GM21737 (cell line): ENCODE results near the gene MYBPC2.
"Not testable (repeated sequence)": the region's sequence is repeated elsewhere in the genome, so short reads cannot be mapped to it uniquely, and the experiment has no call there.

Source experiments
- ATAC-seq: cut with Tn5 transposase; IDR thresholded peaks from one replicate; pipeline ENCODE4 v1.9.1; 2021; ENCODE audit warnings: mild to moderate bottlenecking, moderate library complexity; ENCODE audit not compliant: unreplicated experiment

Gene MYBPC2

GRCh38 chr19:50432221-50433028 lies at the start of gene MYBPC2:
Gene MYBPC2, plus strand, starts transcription at chr19:50432892. Its CDS starts 62 bp downstream, at chr19:50432954.
- no peak for ATAC-seq

GRCh38 chr19:50383001-50383851 lies 49.5 kb upstream of the MYBPC2 start:
- ATAC-seq: no peak

GRCh38 chr19:50383852-50384684 lies 48.6 kb upstream of the MYBPC2 start, which contains the start of gene POLD1:
Gene POLD1, plus strand, starts transcription at chr19:50384347. Its CDS starts 14,505 bp downstream, at chr19:50398852.
- peak; percentile 77 for ATAC-seq

- ATAC-seq: no peak
Measured at GRCh38 chr19:50384685-50385535, 47.8 kb upstream of the MYBPC2 start.

GRCh38 chr19:50387176-50387867 lies 45.4 kb upstream of the MYBPC2 start:
- ATAC-seq: no peak

GRCh38 chr19:50387868-50388245 lies 44.8 kb upstream of the MYBPC2 start:
- no peak for ATAC-seq

- ATAC-seq: not testable (repeated sequence)
Measured at GRCh38 chr19:50390295-50390694, 42.4 kb upstream of the MYBPC2 start.

- not testable (repeated sequence) for ATAC-seq
Measured at GRCh38 chr19:50390952-50391351, 41.7 kb upstream of the MYBPC2 start.

GRCh38 chr19:50392759-50393158 lies 39.9 kb upstream of the MYBPC2 start:
- no peak for ATAC-seq

GRCh38 chr19:50393589-50393988 lies 39.1 kb upstream of the MYBPC2 start:
- ATAC-seq: no peak

- no peak for ATAC-seq
Measured at GRCh38 chr19:50394017-50394416, 38.7 kb upstream of the MYBPC2 start.

GRCh38 chr19:50398675-50399367 lies 33.9 kb upstream of the MYBPC2 start:
- no peak for ATAC-seq

- no peak for ATAC-seq
Measured at GRCh38 chr19:50399368-50399745, 33.3 kb upstream of the MYBPC2 start.

- no peak for ATAC-seq
Measured at GRCh38 chr19:50401605-50402450, 30.9 kb upstream of the MYBPC2 start.

GRCh38 chr19:50402544-50403301 lies 30.0 kb upstream of the MYBPC2 start:
- ATAC-seq: no peak

GRCh38 chr19:50406156-50406820 lies 26.4 kb upstream of the MYBPC2 start:
- ATAC-seq: no peak

GRCh38 chr19:50406829-50407228 lies 25.9 kb upstream of the MYBPC2 start:
- no peak for ATAC-seq
